ENCODE data around the gene OR2AE1. TPM values are rescaled to one million over a fixed set of nuclear protein-coding genes. Genes with fewer than 3 reads are reported as not detected.

The OR2AE1 gene
- total and polyA plus RNA-seq, 9 of the 15 experiments (the other 6 are each of a cell fraction or from before 2014, with no cell fraction given) = 0.27 TPM; not detected in 8

GRCh38 chr7:99868246-99868645 lies 8.6 kb downstream of the OR2AE1 start:
- in situ Hi-C loops (cut with MboI) = no loop called here
- Histone ChIP-seq H3K27ac (ENCODE audit: extremely low read depth, low read depth, low read length) (no peak overlapping the region), H3K9me1 (ENCODE audit: control insufficient read depth, insufficient read depth, low read length) (no peaks in the 10 kb centered on the region), H3K4me3 (no peak overlapping the region), H3K27me3 (ENCODE audit: control insufficient read depth in 2 of 2, insufficient read depth in 2 of 2, low read length in 2 of 2) (peaks cover 2 to 12% of the 10 kb centered on the region in 2 experiments; a peak in 3 of 5 replicates), H3K4me1 (replicated peaks in 1 of 2; ENCODE audit: control insufficient read depth in 2 of 2, insufficient read depth in 2 of 2, low read length in 2 of 2) (no peaks in the 10 kb centered on the region), H2AFZ (ENCODE audit: low read depth, low read length) (no peak overlapping the region), H4K20me1 (replicated peaks; ENCODE audit: control insufficient read depth, insufficient read depth, low read length) (no peaks in the 10 kb centered on the region), H3K4me2 (ENCODE audit: insufficient read depth, low read length) (no peak overlapping the region), H3K9ac (ENCODE audit: insufficient read depth in 1 of 2, low read depth in 2 of 2, low read length in 2 of 2) (no peak overlapping the region), H3K36me3 (ENCODE audit: control insufficient read depth, insufficient read depth, low read length) (no peaks in the 10 kb centered on the region), H3K9me3 (replicated peaks; ENCODE audit: control insufficient read depth, insufficient read depth, low read depth, low read length) (no peaks in the 10 kb centered on the region), H3K79me2 (ENCODE audit: control insufficient read depth, insufficient read depth, low read length) (no peaks in the 10 kb centered on the region)
- WGBS (ENCODE audit: insufficient coverage, low coverage, missing lambda C conversion rate) = 5% methylated on average over 1 of the region's 1 CpG
- no TSS peak for BruUV-seq (replicated peaks)
- ChIA-PET CTCF (ENCODE audit: low intra/inter-chr PET ratio) (no interaction called here), POLR2A (no interaction called here)
- FAIRE-seq (no peak), DNase-seq (ENCODE audit: extremely low read depth in 1 of 4, low spot score in 3 of 4) (no peak), ATAC-seq (no peak)
- intact Hi-C loops (cut with micrococcal nuclease) = no loop called here
- no peak for TF ChIP-seq RBM22 (IDR thresholded peaks at IDR 0.05; ENCODE audit: low read depth, low read length, poor library complexity, severe bottlenecking)
- no peak for TF ChIP-seq ZBTB8A (IDR thresholded peaks at IDR 0.05; ENCODE audit: partially characterized antibody)
- no peak for TF ChIP-seq MEF2D (tag; conservative IDR thresholded peaks at IDR 0.05; ENCODE audit: low read depth)
- TF ChIP-seq ID3 (CRISPR knock-in tag; IDR thresholded peaks at IDR 0.05) = no peak
- no peak for TF ChIP-seq ID3 (tag; IDR thresholded peaks at IDR 0.05)
- TF ChIP-seq USF1 (CRISPR knock-in tag; IDR thresholded peaks at IDR 0.05) = no peak
- no peak for TF ChIP-seq NR1H2 (CRISPR knock-in tag; IDR thresholded peaks at IDR 0.05)
- no peak for TF ChIP-seq CTCF (IDR thresholded peaks at IDR 0.05 in 2 of 3, conservative IDR thresholded peaks at IDR 0.05 in 1 of 3; ENCODE audit: insufficient read depth in 2 of 3, low read depth in 1 of 3, low read length in 3 of 3)
- TF ChIP-seq ZNF766 (CRISPR knock-in tag; conservative IDR thresholded peaks at IDR 0.05) = no peak
- no peak for TF ChIP-seq ZNF586 (CRISPR knock-in tag; conservative IDR thresholded peaks at IDR 0.05)
- no peak for TF ChIP-seq MBD1 (CRISPR knock-in tag; IDR thresholded peaks at IDR 0.05)
- TF ChIP-seq RFX5 (IDR thresholded peaks at IDR 0.05; ENCODE audit: low read depth, low read length) = no peak
- TF ChIP-seq CBX5 (IDR thresholded peaks at IDR 0.05; ENCODE audit: borderline replicate concordance, low read depth) = no peak
- no peak for TF ChIP-seq HDGF (IDR thresholded peaks at IDR 0.05)
- no peak for TF ChIP-seq STAG1 (CRISPR knock-in tag; IDR thresholded peaks at IDR 0.05; ENCODE audit: borderline replicate concordance)
- no peak for TF ChIP-seq ZNF551 (CRISPR knock-in tag; IDR thresholded peaks at IDR 0.05)

Data from K562 (cell line).